PC-3 (cell line): Measurements from ENCODE around the gene ST7. TPM values are rescaled to one million over a fixed set of nuclear protein-coding genes. Genes with fewer than 3 reads are reported as not detected.

Experiments
- ATAC-seq: fragments of 200-7000 bp; cut with Tn5 transposase; 2 replicates; pipeline ENCODE4 v1.9.1; 2020; ENCODE audit warnings: mild to moderate bottlenecking, moderate library complexity
- BruUV-seq: library from RNA; stranded (reverse); fragments of 400-500 nt; replicated peaks from 2 replicates; lab custom pipeline; 2021; lab: Mats Ljungman, UMichigan
- CTCF ChIA-PET: fragments of 300-600 bp; sonication (Branson Sonifier 250); formaldehyde crosslinking; loops from one replicate; lab custom pipeline; 2022; ENCODE audit warnings: antibody characterized with exemption; lab: Charles Lee
- POLR2A ChIA-PET: fragments of 300-600 bp; sonication (Branson Sonifier 250); formaldehyde crosslinking; loops from one replicate; lab custom pipeline; 2022; ENCODE audit warnings: antibody characterized with exemption; ENCODE audit not compliant: unreplicated experiment; lab: Charles Lee
- DNase-seq: peaks from one replicate; pipeline ENCODE4 v3.0.0-alpha.2; 2015
- H2AFZ ChIP-seq: fragments of 300-600 bp; sonication (generic); 2 replicates; pipeline ENCODE4 v1.6.0; 2016; ENCODE audit warnings: antibody characterized with exemption, low read length
- H3F3A ChIP-seq: fragments of 300-600 bp; sonication (generic); one replicate; pipeline ENCODE4 v1.6.0; 2017; ENCODE audit warnings: antibody characterized with exemption, low read length, control low read depth, mild to moderate bottlenecking; ENCODE audit not compliant: unreplicated experiment
- H3K27ac ChIP-seq: fragments of 300-600 bp; sonication (generic); 2 replicates; pipeline ENCODE4 v1.5.1; 2016; ENCODE audit warnings: mild to moderate bottlenecking, low read length
- H3K27me3 ChIP-seq: fragments of 300-600 bp; sonication (generic); 2 replicates; pipeline ENCODE4 v1.6.1; 2016; ENCODE audit warnings: low read length, mixed read lengths
- H3K36me3 ChIP-seq: fragments of 300-600 bp; sonication (generic); 2 replicates; pipeline ENCODE4 v1.6.1; 2016; ENCODE audit warnings: low read depth, mixed run types, low read length, mixed read lengths
- H3K4me1 ChIP-seq: fragments of 300-600 bp; sonication (generic); 2 replicates; pipeline ENCODE4 v1.5.1; 2016; ENCODE audit warnings: low read length; ENCODE audit not compliant: insufficient read depth
- H3K4me2 ChIP-seq: fragments of 300-600 bp; sonication (generic); 2 replicates; pipeline ENCODE4 v1.6.0; 2016; ENCODE audit warnings: low read length
- H3K4me3 ChIP-seq: fragments of 300-600 bp; sonication (generic); 2 replicates; pipeline ENCODE4 v1.5.1; 2016; ENCODE audit warnings: mild to moderate bottlenecking, low read length, mixed read lengths
- H3K79me2 ChIP-seq: fragments of 300-600 bp; sonication (generic); 2 replicates; pipeline ENCODE4 v1.6.1; 2017; ENCODE audit warnings: low read length, mixed read lengths
- H3K9ac ChIP-seq: fragments of 300-600 bp; sonication (generic); 2 replicates; pipeline ENCODE4 v1.6.0; 2016; ENCODE audit warnings: mild to moderate bottlenecking, low read length
- H3K9me2 ChIP-seq: fragments of 300-600 bp; sonication (generic); replicated peaks from 2 replicates; pipeline ENCODE4 v1.6.1; 2016; ENCODE audit warnings: mixed run types, low read length, mixed read lengths
- H3K9me3 ChIP-seq: fragments of 300-600 bp; sonication (generic); 2 replicates; pipeline ENCODE4 v1.6.1; 2016; ENCODE audit warnings: low read length, mixed read lengths
- H4K20me1 ChIP-seq: fragments of 300-600 bp; sonication (generic); 2 replicates; pipeline ENCODE4 v1.6.1; 2016; ENCODE audit warnings: low read length, mixed read lengths
- EZH2 ChIP-seq: fragments of 300-600 bp; sonication (generic); IDR thresholded peaks from one replicate; pipeline ENCODE4 v1.6.1; 2017; ENCODE audit warnings: antibody characterized with exemption, mild to moderate bottlenecking, low read length; ENCODE audit not compliant: unreplicated experiment
- EZH2phosphoT487 ChIP-seq: fragments of 300-600 bp; sonication (generic); IDR thresholded peaks from 2 replicates; pipeline ENCODE4 v1.6.1; 2018; ENCODE audit warnings: mild to moderate bottlenecking, antibody characterized with exemption, low read length, borderline replicate concordance
- intact Hi-C: fragments of 100-400 bp; cut with micrococcal nuclease; formaldehyde crosslinking; loops from 2 replicates; pipeline ENCODE4 v1.9.0; 2023
- total RNA-seq: library from RNA; depleted of rRNA; stranded (reverse); fragments of >200 nt; gene quantifications from 2 replicates; pipeline ENCODE4 v1.2.3, GENCODE V29; 2014
- TF ChIP-seq, protein P1 (sequence below): fragments of 300-600 bp; sonication (generic); conservative IDR thresholded peaks from 2 replicates; pipeline ENCODE4 v1.5.1; 2017; ENCODE audit warnings: antibody characterized with exemption, low read depth, mild to moderate bottlenecking, low read length

The ST7 gene
- total RNA-seq, 1 experiment from 2014 or later: 19.7 TPM

DNA sequence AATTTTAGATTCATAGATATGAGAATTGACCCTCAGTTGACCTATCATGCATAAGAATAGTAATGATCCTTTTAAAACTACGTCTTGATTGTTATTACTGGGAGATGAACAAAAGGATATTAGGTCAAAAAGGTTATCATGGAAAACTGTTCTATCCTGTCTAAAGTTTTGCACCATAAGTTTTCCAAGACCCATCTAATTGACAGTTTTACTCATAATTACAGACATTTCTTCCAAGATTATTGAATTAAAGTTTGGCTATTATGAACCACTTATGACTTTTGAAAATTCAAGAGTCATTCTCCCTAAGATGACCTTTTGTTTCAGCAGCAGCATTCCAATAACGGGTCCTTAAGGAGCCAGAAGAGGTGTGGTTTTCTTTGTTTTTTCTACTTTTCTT, 225.3 kb downstream of the ST7 start:
- DNase-seq (no peak), ATAC-seq (no peak)
- Histone ChIP-seq H3K9me3 (no peaks in the 10 kb centered on the region), H3K4me3 (no peak overlapping the region), H3K9me2 (no peaks in the 10 kb centered on the region), H3K4me2 (no peak overlapping the region), H3K79me2 (no peaks in the 10 kb centered on the region), H3K27ac (no peak overlapping the region), H4K20me1 (no peaks in the 10 kb centered on the region), H3K4me1 (no peaks in the 10 kb centered on the region), H3K9ac (no peak overlapping the region), H3K36me3 (no peaks in the 10 kb centered on the region), H2AFZ (no peak overlapping the region), H3K27me3 (no peaks in the 10 kb centered on the region), H3F3A (no peaks in the 10 kb centered on the region)
- TF ChIP-seq, protein P1, sequence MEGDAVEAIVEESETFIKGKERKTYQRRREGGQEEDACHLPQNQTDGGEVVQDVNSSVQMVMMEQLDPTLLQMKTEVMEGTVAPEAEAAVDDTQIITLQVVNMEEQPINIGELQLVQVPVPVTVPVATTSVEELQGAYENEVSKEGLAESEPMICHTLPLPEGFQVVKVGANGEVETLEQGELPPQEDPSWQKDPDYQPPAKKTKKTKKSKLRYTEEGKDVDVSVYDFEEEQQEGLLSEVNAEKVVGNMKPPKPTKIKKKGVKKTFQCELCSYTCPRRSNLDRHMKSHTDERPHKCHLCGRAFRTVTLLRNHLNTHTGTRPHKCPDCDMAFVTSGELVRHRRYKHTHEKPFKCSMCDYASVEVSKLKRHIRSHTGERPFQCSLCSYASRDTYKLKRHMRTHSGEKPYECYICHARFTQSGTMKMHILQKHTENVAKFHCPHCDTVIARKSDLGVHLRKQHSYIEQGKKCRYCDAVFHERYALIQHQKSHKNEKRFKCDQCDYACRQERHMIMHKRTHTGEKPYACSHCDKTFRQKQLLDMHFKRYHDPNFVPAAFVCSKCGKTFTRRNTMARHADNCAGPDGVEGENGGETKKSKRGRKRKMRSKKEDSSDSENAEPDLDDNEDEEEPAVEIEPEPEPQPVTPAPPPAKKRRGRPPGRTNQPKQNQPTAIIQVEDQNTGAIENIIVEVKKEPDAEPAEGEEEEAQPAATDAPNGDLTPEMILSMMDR: no peak
- TF ChIP-seq EZH2phosphoT487: no peak
- TF ChIP-seq EZH2: no peak
- BruUV-seq: no TSS peak
- intact Hi-C loops: no loop called here
- ChIA-PET CTCF (no interaction called here), POLR2A (no interaction called here)

DNA sequence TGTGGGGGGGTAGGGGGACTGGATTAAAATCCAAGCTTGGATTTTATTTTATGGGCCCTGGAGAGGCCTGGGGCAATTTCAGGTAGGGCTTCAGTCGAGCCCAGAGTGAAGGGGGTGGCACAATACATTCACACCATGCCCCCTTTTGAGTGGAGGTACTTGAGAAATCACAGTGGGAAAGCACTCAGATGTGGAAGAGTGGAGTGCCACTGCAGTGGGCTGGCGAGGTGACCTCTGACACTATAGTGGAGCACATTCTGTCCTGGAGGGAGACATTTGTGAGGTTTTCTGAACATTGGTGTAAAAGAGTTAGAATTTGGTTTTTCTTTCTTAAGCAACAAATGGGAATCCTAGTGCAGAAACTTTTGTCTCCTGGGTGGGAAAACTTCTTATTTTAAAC, 226.4 kb downstream of the ST7 start:
- Histone ChIP-seq H2AFZ (no peak overlapping the region), H3K4me2 (no peak overlapping the region), H3K4me1 (no peaks in the 10 kb centered on the region), H3K27me3 (no peaks in the 10 kb centered on the region), H3K79me2 (no peaks in the 10 kb centered on the region), H3K9me3 (no peaks in the 10 kb centered on the region), H3K9me2 (no peaks in the 10 kb centered on the region), H3K4me3 (no peak overlapping the region), H4K20me1 (no peaks in the 10 kb centered on the region), H3K36me3 (no peaks in the 10 kb centered on the region), H3K9ac (no peak overlapping the region), H3K27ac (no peak overlapping the region), H3F3A (no peaks in the 10 kb centered on the region)
- ChIA-PET POLR2A (no interaction called here), CTCF (no interaction called here)
- TF ChIP-seq EZH2phosphoT487 (no peak), EZH2 (no peak)
- TF ChIP-seq, protein P1: no peak
- no TSS peak for BruUV-seq
- ATAC-seq (no peak), DNase-seq (no peak)
- intact Hi-C loops: no loop called here

DNA sequence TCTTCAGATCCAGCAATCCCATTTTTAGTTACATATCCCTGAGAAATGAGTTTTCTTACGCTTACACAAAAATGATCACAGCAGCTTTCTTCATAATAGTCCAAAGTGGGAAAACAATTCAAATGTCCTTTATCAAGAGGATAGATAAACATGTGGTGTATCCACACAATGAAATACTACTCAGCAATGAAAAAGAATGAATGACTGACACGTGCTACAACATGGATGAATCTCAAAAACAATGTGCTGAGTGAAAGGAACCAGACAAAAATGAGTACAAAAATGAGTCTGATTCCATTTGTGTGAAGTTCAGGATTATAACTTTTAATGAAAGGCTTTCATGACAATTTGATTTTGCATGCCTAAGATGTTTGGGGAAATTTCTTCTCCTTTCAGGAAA, 230.4 kb downstream of the ST7 start:
- ChIA-PET CTCF (no interaction called here), POLR2A (no interaction called here)
- Histone ChIP-seq H3K9ac (no peak overlapping the region), H3K27me3 (no peaks in the 10 kb centered on the region), H3K9me2 (no peaks in the 10 kb centered on the region), H3K9me3 (no peaks in the 10 kb centered on the region), H3K4me1 (no peaks in the 10 kb centered on the region), H3K36me3 (no peaks in the 10 kb centered on the region), H3K79me2 (no peaks in the 10 kb centered on the region), H3K27ac (no peak overlapping the region), H3K4me3 (no peak overlapping the region), H3F3A (no peaks in the 10 kb centered on the region), H3K4me2 (no peak overlapping the region), H4K20me1 (no peaks in the 10 kb centered on the region), H2AFZ (no peak overlapping the region)
- DNase-seq (no peak), ATAC-seq (no peak)
- BruUV-seq: no TSS peak
- intact Hi-C loops: no loop called here
- no peak for TF ChIP-seq EZH2
- no peak for TF ChIP-seq EZH2phosphoT487
- TF ChIP-seq, protein P1: no peak
